ENCODE data around the gene GALNT14.

- TF ChIP-seq U2AF1 (optimal IDR thresholded peaks at IDR 0.05; ENCODE audit: low read depth, low read length) (no peak), CTCF (IDR thresholded peaks at IDR 0.05 in 2 of 3, conservative IDR thresholded peaks at IDR 0.05 in 1 of 3; ENCODE audit: insufficient read depth in 2 of 3, low read depth in 1 of 3, low read length in 3 of 3) (no peak), GTF2F1 (IDR thresholded peaks at IDR 0.05; ENCODE audit: low read depth, low read length) (no peak), ID3 (CRISPR knock-in tag; IDR thresholded peaks at IDR 0.05) (no peak), ID3 (tag; IDR thresholded peaks at IDR 0.05) (no peak), HBP1 (CRISPR knock-in tag; IDR thresholded peaks at IDR 0.05) (no peak), ZBTB17 (CRISPR knock-in tag; IDR thresholded peaks at IDR 0.05) (no peak), KLF13 (tag; IDR thresholded peaks at IDR 0.05; ENCODE audit: borderline replicate concordance, low read depth) (no peak), ZNF232 (CRISPR knock-in tag; IDR thresholded peaks at IDR 0.05) (no peak)
Measured at GRCh38 chr2:30950339-30950738, 187.9 kb downstream of the GALNT14 start.
